Measurements from ENCODE around the gene PHKG2.
A peak's percentile ranks its signal among the peaks of the same experiment; 100 is the strongest.

PHKG2 gene

DNA sequence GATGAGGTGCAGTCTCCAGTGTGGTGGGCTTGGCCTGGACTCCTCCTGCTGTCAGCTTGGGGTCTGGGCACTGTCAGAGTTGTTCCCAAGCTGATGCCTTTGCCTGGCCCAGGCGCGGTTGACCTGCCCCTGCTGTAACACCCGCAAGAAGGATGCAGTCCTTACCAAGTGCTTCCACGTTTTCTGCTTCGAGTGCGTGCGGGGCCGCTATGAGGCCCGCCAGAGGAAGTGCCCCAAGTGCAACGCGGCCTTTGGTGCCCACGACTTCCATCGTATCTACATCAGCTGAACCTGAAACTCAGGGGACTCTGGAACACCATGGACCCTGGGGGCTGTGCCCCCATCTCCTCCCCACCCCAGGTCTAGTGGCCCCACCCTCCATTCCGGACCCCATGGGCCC, 25.6 kb downstream of the PHKG2 start:
- no peak for DNase-seq (ENCODE audit: extremely low read depth in 1 of 2, low read depth in 1 of 2)

DNA sequence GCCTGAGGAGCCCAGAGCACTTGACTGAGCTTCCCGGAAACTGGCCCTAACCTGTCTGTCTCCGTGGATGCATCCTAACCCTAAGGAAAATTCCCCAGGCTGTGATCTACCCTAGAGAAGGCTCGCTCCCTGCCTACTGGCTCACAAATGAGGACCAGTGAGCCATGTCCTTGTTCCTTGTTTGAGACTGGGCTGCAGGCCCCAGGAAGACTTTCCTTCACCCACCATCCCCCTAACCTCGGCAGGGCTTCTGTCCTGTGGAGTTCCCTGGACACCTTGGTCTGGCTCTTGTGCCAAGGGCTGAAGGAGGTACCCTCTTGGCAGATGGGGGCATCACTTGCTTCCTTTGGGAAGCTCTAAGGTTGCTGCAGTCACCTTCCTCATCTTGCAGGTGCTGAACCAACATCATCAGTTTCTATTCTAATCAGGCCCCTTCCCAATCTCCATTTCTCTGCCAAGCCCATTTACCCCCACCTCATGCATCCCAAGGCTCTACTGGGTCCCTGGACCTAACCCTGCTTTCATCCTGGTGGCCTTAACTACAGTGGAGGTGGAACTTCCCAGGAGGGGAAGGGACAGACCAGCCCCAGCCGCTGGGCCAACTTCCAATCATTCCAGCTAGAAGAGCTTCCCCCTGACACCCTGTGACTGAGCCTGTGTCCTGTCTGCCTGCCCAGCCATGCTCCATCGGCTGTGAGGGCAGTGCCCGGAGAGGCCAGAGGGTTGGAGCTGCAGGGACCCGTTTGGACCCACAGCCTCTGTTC, 26.3 kb downstream of the PHKG2 start:
- no peak for DNase-seq (ENCODE audit: extremely low read depth in 1 of 2, low read depth in 1 of 2)

DNA sequence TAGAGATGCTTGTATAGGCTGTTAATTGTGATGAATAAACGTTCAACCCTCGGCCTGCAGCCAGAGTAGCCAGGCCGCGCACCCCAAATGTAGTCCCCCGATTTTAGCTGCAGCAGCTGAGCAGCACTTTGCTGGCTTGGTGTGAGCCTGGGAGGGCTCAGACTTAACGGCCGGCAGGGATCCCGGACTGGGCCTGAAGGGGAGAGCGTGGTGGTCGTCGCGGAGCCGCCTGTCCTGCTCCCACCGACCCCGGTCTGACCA, 26.8 kb downstream of the PHKG2 start:
- no peak for DNase-seq (ENCODE audit: extremely low read depth in 1 of 2, low read depth in 1 of 2)

DNA sequence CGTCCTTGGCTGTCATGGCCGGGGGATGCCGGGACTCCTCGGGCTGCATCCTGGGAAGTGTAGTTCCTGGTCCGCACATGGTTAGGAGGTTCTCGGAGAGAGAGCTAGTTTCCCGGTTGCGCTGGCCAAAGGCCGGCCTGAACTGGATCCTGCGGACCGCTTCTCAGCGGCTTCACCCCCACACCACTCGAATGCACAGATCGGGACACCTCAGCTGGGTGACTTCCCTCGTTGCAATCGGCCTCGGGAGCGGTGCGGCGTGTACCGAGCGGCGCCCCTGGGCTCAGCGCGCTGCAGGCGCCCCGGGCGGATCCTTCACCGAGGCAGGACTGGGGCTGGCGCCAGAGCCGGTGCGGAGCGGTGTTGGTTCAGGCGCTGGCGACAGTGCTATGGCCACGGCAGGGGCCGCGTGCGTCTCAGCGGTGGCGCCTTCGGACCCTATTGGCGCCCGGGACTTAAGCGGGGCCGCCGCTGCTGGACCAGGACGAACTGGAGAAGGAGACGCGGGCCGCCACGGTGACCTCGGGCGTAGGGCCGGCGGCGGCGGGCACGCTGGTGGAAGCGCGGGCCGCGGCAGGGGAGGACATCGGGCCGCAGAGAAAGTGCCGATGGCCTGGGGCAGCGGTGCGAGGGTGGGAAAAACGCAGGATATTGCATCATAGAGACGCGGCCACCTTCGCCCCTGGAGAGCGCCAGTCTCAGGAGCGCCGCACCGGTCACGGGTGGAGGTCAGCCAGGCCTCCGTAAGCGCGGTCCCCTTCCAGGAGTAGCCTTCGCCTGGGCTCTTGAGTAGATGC, 27.4 kb downstream of the PHKG2 start:
- peak in 1 of 2 donors; percentile 32 for DNase-seq (ENCODE audit: extremely low read depth in 1 of 2, low read depth in 1 of 2)

DNA sequence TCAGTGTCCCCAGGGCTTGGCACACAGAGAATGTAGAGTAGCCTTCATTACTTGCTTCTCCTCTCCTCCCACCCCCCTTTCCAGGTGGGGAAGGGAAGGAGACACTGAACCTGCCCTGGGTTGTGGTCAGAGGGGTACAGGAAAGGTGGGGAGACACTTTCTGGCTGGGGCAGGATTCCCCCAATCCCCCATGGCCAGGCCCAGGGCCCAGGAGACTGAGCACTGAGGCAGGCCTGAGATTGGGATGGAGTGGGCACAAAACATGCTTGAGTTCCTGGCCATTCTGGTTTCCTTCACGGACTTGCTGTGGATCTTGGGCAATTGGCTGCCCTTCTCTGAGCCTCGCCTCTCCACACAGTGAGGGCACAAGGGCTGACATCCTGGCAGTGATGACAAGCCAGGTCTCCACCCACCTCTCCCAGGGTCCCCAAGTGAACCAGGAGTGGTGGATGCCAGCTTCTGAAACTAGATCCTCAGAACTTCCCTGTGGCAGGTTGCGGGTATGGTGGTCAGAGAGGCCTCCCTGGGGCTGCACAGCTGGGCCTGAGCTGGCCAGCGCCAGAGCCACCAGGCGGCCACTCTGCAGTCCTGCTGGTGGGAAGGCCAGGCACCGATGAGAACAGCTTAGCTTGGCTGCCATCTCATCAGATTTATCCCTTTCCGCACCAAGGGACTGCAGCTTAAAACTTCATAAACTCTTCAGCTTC, 29.5 kb downstream of the PHKG2 start:
- DNase-seq (ENCODE audit: extremely low read depth in 1 of 2, low read depth in 1 of 2), result no peak

DNA sequence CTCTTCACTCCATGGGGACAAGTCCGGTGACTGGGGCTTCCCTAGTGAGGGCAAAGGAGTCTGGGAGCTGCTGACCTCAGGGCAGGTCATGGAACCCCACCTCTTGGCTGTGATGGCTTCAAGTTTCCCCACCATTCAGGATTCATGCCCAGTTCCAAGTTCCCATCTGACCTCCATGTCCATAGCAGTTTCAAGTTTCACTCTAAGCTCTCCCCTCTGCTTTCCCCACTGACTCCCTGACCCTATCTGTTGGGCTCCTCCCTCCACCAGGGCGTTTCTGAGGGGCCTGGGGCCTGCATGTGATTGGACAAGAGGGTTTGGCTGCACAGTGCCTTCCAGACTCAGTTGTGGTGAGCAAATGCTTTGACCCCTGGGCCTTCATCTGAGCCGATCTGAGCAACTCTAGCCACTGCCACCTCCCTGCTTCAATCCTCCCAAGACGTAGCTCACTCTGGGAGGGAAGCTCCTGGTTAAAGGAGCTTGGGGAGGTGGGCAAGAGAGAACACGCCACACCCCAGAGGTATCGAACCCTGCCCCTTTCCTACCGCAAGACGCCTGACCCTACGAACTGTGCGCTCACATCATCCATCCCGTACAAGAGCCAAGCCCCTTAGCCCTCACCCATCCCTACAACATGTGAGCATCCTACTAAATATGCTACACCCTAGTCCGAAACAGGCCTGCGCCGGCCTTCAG, 30.5 kb downstream of the PHKG2 start:
- DNase-seq (ENCODE audit: extremely low read depth in 1 of 2, low read depth in 1 of 2), result no peak

DNA sequence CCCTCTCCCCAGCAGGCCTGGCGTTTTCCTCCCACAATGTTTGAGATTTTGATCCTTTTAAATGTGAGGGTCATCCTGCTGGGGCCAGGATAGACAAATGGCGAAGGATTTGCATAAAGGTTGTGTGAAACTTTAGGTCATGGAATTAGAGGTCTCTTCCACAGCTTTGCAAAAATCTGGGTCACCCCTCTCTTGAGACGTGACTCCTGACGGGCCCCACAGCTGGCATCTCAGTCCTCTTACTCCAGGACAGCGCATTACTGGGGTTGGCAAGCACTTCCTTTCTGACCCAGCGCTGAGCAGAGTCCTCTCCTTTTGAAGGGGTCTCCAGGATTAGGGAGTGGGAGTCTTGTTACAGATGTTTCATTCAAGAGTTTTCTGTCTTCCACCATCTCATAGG, 31.4 kb downstream of the PHKG2 start:
- DNase-seq (ENCODE audit: extremely low read depth in 1 of 2, low read depth in 1 of 2), result no peak

DNA sequence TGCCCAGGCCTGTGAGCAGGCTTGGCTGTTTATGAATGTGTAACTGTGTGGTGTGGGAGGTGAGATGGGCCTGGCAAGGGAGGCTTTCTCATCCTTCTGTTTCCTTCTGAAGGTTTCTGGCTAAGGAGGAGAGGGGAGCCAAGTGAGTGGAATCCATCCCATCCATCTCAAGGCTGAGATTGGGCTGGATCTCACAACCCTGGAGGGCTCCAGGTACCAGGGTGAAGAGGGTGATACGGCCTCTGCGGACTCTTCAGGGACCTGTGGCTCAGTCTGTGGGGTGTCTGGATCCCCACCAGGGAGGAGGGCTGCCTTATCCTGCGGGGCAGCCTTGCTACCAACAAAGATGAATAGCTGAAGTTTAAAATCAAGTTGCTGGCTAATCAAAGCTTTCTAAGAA, 31.8 kb downstream of the PHKG2 start:
- no peak for DNase-seq (ENCODE audit: extremely low read depth in 1 of 2, low read depth in 1 of 2)

DNA sequence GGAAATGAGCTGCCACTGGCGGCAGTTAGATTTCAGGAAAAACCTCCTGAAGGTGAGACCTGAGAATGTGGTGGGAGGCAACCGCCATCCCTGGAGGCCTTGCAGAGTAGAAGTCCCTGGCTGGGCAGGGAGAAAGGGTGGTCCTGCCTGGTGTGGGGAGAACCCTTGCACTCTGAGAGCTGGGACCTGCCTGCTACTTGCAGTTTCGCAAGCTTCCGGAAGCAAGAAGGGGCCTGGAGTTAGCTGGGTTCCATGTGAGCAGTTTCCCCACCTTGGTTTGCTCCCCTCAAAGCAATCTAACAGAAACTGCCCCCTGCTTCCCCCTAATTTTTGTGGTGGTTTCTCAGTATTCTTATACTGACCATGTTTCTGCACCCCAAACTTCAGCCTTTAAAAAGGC, 32.3 kb downstream of the PHKG2 start:
- no peak for DNase-seq (ENCODE audit: extremely low read depth in 1 of 2, low read depth in 1 of 2)

DNA sequence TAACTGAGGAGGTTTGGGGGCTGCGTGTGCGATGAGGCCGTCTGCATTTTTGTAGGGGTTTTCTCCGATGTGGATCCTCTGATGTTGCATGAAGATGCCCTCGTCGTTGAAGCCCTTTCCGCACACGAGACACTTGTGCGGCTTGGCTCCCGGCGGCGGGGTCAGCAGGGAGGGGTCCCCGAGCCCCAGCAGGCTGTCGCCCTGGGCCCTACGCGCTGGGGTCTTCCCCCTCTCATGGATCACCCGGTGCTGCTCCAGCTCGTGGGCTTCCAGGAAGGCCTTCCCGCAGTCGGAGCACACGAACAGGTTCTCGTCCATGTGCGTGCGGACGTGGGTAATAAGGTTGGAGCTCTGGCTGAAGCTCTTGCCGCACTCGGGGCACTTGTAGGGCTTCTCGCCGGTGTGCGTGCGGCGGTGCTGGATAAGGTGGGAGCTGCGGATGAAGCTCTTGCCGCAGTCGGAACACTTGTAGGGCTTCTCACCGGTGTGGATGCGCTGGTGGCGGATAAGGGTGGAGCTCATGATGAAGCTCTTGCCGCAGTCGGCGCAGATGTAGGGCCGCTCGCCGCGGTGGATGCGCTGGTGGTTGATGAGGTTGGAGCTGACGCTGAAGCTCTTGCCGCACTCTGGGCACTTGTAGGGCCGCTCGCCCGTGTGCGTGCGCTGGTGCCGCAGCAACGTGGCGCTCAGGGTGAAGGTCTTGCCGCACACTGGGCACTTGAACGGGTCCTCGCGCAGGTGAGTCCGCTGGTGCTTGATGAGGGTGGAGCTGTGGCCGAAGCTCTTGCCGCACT, 34.5 kb downstream of the PHKG2 start:
- no peak for DNase-seq (ENCODE audit: extremely low read depth in 1 of 2, low read depth in 1 of 2)

DNA sequence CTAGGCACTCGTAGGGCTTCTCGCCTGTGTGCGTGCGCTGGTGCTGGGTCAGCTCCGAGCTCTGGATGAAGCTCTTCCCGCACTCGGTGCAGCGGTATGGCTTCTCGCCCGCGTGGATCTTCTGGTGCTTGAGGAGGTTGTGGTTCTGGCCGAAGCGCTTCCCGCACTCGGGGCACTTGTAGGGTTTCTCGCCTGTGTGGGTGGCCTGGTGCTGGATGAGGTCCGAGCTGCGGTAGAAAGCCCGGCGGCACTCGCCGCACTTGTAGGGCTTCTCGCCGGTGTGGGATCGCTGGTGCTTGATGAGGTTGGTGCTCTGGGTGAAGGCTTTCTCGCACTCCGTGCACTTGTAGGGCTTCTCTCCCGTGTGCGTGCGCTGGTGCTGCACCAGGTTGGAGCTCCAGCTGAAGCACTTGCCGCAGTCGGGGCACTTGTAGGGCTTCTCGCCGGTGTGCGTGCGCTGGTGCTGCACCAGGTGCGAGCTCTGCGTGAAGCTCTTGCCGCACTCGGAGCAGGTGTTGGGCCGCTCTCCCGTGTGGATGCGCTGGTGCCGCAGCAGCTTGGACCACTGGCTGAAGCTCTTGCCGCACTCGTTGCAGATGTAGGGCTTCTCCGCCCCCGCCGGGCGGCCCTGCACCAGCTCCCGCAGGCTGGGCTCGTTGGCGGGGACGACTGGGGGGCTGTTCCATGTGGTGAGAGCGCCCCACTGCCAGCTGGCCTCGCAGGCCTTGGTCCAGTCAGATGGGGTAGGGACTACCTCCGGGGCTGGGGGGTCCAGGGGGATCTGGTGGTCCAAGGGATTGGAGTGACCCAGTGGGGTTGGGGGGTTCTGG, 35.3 kb downstream of the PHKG2 start:
- DNase-seq (ENCODE audit: extremely low read depth in 1 of 2, low read depth in 1 of 2), result no peak

DNA sequence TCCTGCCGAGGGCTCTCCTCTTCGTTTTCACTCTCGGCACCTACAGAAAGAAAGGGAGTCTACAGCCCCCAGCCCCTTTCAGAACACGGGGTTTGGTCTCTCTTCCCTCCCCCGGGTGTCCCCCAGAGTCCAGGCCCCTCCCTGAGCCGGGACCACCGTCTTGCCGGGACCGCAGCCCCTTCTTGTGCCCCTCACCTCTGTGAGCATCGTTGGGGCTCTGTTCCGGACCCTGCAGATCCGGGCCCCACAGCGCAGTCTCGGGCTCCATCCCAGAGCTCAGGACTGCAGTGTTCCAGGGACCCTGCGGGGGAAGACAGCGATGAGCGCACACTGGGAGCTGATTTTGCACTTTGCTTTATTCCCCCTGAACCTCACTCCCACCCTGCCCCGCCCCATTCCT, 36.0 kb downstream of the PHKG2 start:
- no peak for DNase-seq (ENCODE audit: extremely low read depth in 1 of 2, low read depth in 1 of 2)

DNA sequence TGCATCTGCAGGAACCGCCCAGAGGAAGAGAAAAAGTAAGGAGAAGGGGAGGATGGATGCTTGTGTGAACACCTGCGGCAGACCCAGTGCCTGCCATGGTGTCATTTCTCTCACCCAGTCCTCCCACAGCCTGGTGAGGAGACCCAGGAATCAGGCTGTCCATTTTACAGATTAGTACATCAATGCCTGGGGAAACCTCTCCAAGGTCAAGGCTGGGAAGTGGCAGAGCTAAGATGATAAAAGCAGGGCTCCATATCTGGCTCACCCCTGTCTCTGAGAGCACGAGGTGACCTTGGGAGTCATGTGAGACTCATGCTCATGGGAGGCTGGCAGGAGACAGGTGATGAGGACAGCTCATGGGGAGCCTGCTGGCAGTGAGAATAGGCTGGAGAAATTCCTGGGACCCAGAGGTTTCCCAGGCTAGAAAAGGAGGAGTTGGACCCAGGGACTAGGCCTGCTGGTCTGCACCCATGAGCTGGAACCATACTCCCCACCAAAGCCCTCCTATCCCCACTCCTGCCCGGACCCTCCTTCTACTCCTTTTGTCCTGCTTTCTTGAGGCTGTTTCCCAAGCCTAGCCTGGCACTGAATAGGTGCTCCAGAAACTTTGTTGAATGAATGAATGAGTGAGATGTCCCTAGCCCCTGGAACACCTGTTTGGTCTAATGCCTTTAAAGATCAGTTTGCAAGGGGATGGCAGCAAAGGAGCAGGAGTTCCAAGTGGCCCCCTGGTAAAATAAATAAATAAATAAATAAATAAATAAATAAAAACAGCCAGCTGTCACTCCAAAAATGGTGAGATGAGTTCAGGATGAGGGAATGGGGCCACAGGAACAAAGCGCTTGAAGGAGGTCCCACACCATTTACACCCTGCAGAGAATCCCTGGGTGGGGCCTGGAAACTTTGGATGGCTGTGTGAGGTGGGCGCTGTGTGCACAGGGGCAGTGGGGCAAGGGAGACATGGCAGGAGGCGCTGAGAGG, 37.2 kb downstream of the PHKG2 start:
- DNase-seq (ENCODE audit: extremely low read depth in 1 of 2, low read depth in 1 of 2), result no peak

DNA sequence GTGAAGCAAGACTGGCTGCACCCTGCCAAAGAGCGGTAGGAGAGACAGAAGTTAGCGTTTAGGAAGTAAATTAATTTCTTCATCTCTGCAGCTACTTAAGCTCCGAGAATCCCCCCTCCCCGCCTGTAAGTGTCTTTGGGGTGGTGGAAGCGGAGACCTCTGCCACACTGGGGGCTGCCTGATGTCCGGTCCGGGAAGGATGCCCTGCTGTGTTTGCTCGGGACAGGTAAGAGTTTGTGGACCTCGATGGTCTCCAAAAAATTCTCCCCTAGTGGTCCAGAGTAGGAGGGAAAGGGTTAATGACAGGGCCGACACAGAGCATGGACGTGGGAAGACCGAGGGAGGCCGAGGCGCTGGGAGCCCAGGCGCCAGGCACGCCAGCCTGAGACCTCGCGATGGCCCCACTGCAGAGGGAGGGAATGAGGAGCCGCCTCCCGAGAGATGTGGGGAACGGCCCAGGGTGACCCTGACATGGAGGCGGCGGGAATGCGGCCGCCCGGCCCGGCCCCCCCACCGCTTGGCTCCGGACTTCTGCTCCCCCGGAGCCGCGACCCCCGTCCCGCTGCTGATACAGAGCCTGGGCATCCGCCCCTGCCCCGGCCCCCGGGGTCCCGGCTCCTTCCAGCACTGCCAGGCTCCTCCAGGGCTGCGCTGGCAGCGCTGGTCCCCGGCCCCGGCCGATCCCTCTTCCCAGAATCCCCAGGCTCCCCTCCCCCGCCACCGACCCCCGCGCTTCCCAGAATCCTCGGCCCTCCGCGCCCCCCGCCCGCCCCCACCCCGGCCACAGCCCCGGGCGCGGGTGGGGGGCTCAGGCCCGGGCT, 38.1 kb downstream of the PHKG2 start:
- no peak for DNase-seq (ENCODE audit: extremely low read depth in 1 of 2, low read depth in 1 of 2)

DNA sequence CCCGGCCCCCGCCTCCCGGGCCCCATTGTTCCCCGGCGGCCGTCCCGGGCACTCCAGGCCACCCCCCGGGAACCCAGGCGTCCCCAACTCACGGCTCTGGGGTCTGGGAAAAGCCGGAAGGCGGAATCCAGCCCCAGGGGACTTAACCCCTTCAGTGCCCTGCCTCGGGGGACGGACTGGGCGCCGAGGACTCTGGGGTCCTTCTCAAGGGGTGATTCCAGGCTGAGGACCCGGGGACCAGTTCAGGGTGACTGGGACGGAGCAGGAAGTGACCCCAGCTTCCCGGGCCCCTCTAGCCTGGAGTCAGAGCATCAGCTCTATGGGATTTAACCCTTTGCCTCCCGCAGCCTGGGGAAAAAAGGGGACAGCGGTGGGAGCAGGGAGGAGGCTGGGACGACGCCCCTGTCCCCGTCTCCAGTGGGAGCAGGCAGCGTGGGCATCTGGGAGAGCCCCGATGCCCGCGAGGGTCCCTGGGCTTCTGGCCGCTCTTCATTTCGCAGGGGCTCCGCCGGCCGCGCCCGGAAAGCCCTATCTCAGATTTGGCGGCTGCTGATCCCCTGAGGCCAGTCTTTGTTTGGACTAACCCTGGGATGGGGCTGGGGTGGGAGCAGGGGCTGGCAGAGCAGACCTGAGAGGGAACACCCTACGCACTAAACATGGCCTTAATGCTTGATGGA, 38.8 kb downstream of the PHKG2 start, which contains the start of gene ZNF629:
TSS of gene ZNF629 (minus strand) at position 270 of the 677 bp plus-strand sequence. CDS start 2,723 bp downstream, outside the sequence.
- DNase-seq (ENCODE audit: extremely low read depth in 1 of 2, low read depth in 1 of 2), result no peak

DNA sequence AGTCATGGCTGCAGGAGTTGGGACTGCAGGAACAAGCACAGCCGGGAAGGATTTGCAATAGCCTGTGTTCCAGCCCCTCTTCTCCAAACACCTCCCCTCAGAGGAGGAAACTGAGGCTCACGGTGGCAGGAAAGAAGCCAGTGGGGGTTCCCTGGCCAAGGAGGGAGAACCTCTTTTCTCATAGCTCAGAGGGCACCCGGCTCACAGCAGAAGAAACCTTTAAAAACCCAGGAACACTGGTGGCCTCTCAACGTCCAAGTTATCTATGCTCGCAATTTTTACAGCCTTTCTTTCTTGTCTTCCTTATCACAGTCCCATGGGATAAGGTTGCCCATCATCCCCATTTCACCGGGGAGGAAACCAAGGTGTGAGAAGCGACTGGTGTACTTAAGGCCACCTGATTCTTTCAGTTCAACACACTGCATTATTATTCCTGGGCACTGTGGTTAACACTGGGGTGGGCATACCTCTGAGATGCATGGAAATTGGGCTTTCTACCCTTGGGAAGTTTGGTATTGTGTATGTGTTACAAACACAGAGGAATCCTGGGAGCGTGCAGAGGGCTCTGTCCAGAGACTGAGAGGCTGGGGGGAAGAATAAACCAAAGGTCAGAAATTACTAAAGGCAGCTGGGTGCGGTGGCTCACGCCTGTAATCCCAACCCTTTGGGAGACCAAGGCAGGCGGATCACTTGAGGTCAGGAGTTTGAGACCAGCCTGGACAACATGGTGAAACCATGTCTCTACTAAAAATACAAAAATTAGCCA, 39.6 kb downstream of the PHKG2 start:
- DNase-seq (ENCODE audit: extremely low read depth in 1 of 2, low read depth in 1 of 2), result no peak
